Keratinocyte (primary cell): Measurements from ENCODE around the gene ALKAL2. TPM values are rescaled to one million over a fixed set of nuclear protein-coding genes. Genes with fewer than 3 reads are reported as not detected.

Source experiments
- DNase-seq: peaks from one replicate; pipeline ENCODE4 v3.0.0-alpha.2; 2011; ENCODE audit warnings: low read depth, missing footprints, low spot score
- FAIRE-seq: peaks from 2 replicates; lab custom pipeline; 2011; peaks lifted over from hg19 to GRCh38; lab: Jason Lieb, UNC
- H2AFZ ChIP-seq: 2 replicates; pipeline ENCODE4 v1.6.0; 2012; ENCODE audit warnings: low read length, control low read depth, inconsistent platforms; ENCODE audit not compliant: control insufficient read depth
- H3K27ac ChIP-seq: 2 replicates; pipeline ENCODE4 v1.5.1; 2011; ENCODE audit warnings: low read length; ENCODE audit not compliant: control insufficient read depth, insufficient read depth
- H3K27me3 ChIP-seq: 3 replicates; pipeline ENCODE4 v1.6.0; 2011; ENCODE audit warnings: low read length; ENCODE audit not compliant: control insufficient read depth, insufficient read depth; ENCODE audit errors: extremely low read depth
- H3K36me3 ChIP-seq, 2 experiments: 2 replicates in 1 of 2; 3 replicates in 1 of 2; pipeline ENCODE4 v1.5.1; 2011; ENCODE audit warnings: low read length in 2 of 2, mild to moderate bottlenecking in 1 of 2; ENCODE audit not compliant: control insufficient read depth in 2 of 2, insufficient read depth in 2 of 2; ENCODE audit errors: extremely low read depth in 1 of 2
- H3K4me1 ChIP-seq: 3 replicates; pipeline ENCODE4 v1.5.1; 2011; ENCODE audit warnings: low read length; ENCODE audit not compliant: control insufficient read depth, insufficient read depth; ENCODE audit errors: extremely low read depth
- H3K4me2 ChIP-seq: 3 replicates; pipeline ENCODE4 v1.6.0; 2011; ENCODE audit warnings: low read depth, low read length; ENCODE audit not compliant: control insufficient read depth, insufficient read depth; ENCODE audit errors: extremely low read depth
- H3K4me3 ChIP-seq, 3 experiments: fragments of 200-600 bp in 1 of 3; sonication (generic) in 1 of 3; 2 replicates in 2 of 3; 3 replicates in 1 of 3; pipeline ENCODE4 v1.5.1; 2011 to 2016; ENCODE audit warnings: low read length in 3 of 3, mild to moderate bottlenecking in 3 of 3, control low read depth in 2 of 3, inconsistent platforms in 1 of 3, low read depth in 1 of 3, mixed read lengths in 1 of 3, mixed run types in 1 of 3, moderate library complexity in 1 of 3; ENCODE audit not compliant: control insufficient read depth in 2 of 3, insufficient read depth in 2 of 3; ENCODE audit errors: extremely low read depth in 1 of 3
- H3K79me2 ChIP-seq: 2 replicates; pipeline ENCODE4 v1.6.0; 2012; ENCODE audit warnings: low read length; ENCODE audit not compliant: control insufficient read depth, insufficient read depth
- H3K9ac ChIP-seq: 3 replicates; pipeline ENCODE4 v1.6.0; 2011; ENCODE audit warnings: low read length; ENCODE audit not compliant: control insufficient read depth, insufficient read depth; ENCODE audit errors: extremely low read depth
- H3K9me1 ChIP-seq: 3 replicates; pipeline ENCODE4 v1.6.0; 2011; ENCODE audit warnings: low read length; ENCODE audit not compliant: control insufficient read depth, insufficient read depth; ENCODE audit errors: extremely low read depth
- H3K9me3 ChIP-seq: 2 replicates; pipeline ENCODE4 v1.5.1; 2012; ENCODE audit warnings: low read depth, low read length; ENCODE audit not compliant: control insufficient read depth
- H4K20me1 ChIP-seq: 3 replicates; pipeline ENCODE4 v1.6.0; 2011; ENCODE audit warnings: low read length; ENCODE audit not compliant: control insufficient read depth, insufficient read depth; ENCODE audit errors: extremely low read depth
- CTCF ChIP-seq, 3 experiments: IDR thresholded peaks in 1 of 3; conservative IDR thresholded peaks in 1 of 3; optimal IDR thresholded peaks in 1 of 3; 2 replicates in 2 of 3; 3 replicates in 1 of 3; pipeline versions ENCODE3 to v1.5.1; 2011; ENCODE audit warnings: low read length in 3 of 3, mild to moderate bottlenecking in 3 of 3, moderate library complexity in 2 of 3, control low read depth in 1 of 3, inconsistent platforms in 1 of 3; ENCODE audit not compliant: insufficient read depth in 2 of 3; ENCODE audit errors: extremely low read depth in 1 of 3
- EZH2 ChIP-seq: IDR thresholded peaks from one replicate; pipeline ENCODE4 v1.6.1; 2012; ENCODE audit warnings: inconsistent platforms, mild to moderate bottlenecking, low read length, moderate library complexity
- dilution Hi-C: fragments of 300-500 bp; cut with MboI; formaldehyde crosslinking; loops from one replicate; pipeline ENCODE4 v1.7.0; 2020; ENCODE audit warnings: low sequenced_read_pairs; ENCODE audit not compliant: extremely low pct_ligation_motif_present
- polyA plus RNA-seq, 5 experiments: library from polyadenylated mRNA; depleted of rRNA in 3 of 5; stranded (reverse) in 3 of 5; stranded (forward) in 1 of 5; unstranded in 1 of 5; fragments of >200 nt; gene quantifications; 1 replicate in 1 of 5; 2 replicates in 3 of 5; 3 replicates in 1 of 5; pipeline versions ENCODE4 v1.2.1 to v1.2.3, GENCODE V29; 2011 to 2012; ENCODE audit warnings: missing spikeins in 2 of 5, low read depth in 1 of 5, low replicate concordance in 1 of 5

The ALKAL2 gene
- polyA plus RNA-seq, 1 donor (not counting 4 experiments of a cell fraction or from before 2014, with no cell fraction given): not detected

- Histone ChIP-seq H3K79me2 (no peaks in the 10 kb centered on the region), H3K36me3 (no peaks in the 10 kb centered on the region), H3K4me1 (no peaks in the 10 kb centered on the region), H3K9me1 (no peaks in the 10 kb centered on the region), H3K4me2 (no peak overlapping the region), H2AFZ (no peak overlapping the region), H4K20me1 (no peaks in the 10 kb centered on the region), H3K4me3 (no peak overlapping the region), H3K9ac (no peak overlapping the region), H3K27me3 (no peaks in the 10 kb centered on the region), H3K9me3 (peaks cover 3% of the 10 kb centered on the region), H3K27ac (no peak overlapping the region)
- FAIRE-seq (no peak), DNase-seq (no peak)
- dilution Hi-C loops: no loop called here
- no peak for TF ChIP-seq EZH2
- no peak for TF ChIP-seq CTCF (optimal IDR thresholded peaks at IDR 0.05 in 1 of 3, IDR thresholded peaks at IDR 0.05 in 1 of 3, conservative IDR thresholded peaks at IDR 0.05 in 1 of 3; ENCODE audit: extremely low read depth in 1 of 3, insufficient read depth in 2 of 3, low read length in 3 of 3)
Observed at GRCh38 chr2:328761-329160, 40.9 kb upstream of the ALKAL2 start.

- Histone ChIP-seq H3K9me1 (no peaks in the 10 kb centered on the region), H3K9ac (no peak overlapping the region), H3K9me3 (no peaks in the 10 kb centered on the region), H3K4me2 (no peak overlapping the region), H4K20me1 (no peaks in the 10 kb centered on the region), H3K4me3 (no peak overlapping the region), H3K4me1 (peaks cover 3% of the 10 kb centered on the region), H3K36me3 (no peaks in the 10 kb centered on the region), H3K79me2 (no peaks in the 10 kb centered on the region), H2AFZ (no peak overlapping the region), H3K27me3 (no peaks in the 10 kb centered on the region), H3K27ac (no peak overlapping the region)
- TF ChIP-seq CTCF (optimal IDR thresholded peaks at IDR 0.05 in 1 of 3, IDR thresholded peaks at IDR 0.05 in 1 of 3, conservative IDR thresholded peaks at IDR 0.05 in 1 of 3; ENCODE audit: extremely low read depth in 1 of 3, insufficient read depth in 2 of 3, low read length in 3 of 3): no peak
- TF ChIP-seq EZH2: no peak
- dilution Hi-C loops: no loop called here
- no peak for DNase-seq
- FAIRE-seq: no peak
Observed at GRCh38 chr2:323035-323434, 35.1 kb upstream of the ALKAL2 start.
